Measurements from ENCODE around the gene BIK.
"Not testable (repeated sequence)": the region's sequence is repeated elsewhere in the genome, so short reads cannot be mapped to it uniquely, and the experiment has no call there.

Gene BIK

DNA sequence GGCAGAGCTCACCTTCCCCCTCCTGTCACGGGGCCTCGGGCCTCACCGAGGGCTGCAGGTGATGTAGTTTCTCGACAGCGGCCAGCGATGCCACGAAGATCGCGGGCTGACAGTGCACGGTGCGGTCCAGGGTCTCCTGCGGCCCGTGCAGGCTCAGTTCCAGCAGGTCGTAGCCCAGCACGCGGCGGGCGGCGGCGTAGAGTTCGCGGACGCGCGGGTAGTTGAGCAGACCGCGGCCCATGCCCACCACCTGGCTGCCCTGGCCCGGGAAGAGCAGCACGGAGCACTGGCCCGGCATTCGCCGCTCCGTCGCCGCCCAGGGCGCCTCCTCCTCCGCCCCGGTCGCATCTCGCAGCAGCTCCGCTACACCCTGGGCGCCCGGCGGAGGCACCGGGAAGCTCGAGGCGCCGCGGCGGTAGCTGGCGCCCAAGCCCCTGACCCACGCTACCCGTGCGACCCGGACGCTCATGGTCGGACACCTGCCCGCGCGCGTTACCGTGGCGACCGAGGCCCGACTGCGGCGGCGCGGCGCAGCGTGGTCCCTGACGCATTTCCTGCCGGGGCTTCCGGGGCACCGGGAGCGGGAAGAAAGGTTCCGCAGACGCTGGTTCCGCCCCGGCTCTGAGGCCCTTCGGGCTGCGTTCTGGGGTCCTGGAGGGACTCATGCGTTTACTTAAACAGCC is 32.5 kb downstream of the BIK start, which contains the start of gene MCAT:
MCAT (minus strand) TSS at position 519 of the 683 bp plus-strand sequence; CDS start at position 469, 50 bp downstream.
- peak; percentile 71 for DNase-seq

DNA sequence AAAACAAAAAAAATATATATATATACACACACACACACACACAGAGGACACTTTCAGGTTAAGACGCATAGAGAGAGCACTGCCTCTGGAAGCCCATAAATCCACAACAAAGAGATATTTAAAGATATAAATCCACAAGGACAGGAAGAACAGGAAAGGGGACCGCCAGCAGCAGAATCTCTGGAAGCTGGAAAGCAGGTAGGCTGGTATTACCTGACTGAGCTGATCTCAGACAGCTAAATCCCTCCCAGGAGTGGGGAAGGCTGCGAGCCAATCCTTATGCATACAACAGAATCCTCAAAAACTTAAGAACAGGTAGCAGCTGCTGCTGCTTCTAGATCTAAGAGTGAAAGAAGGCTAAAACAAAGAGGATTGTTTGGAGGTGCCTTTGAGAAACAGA is 34.4 kb downstream of the BIK start:
- no peak for DNase-seq

DNA sequence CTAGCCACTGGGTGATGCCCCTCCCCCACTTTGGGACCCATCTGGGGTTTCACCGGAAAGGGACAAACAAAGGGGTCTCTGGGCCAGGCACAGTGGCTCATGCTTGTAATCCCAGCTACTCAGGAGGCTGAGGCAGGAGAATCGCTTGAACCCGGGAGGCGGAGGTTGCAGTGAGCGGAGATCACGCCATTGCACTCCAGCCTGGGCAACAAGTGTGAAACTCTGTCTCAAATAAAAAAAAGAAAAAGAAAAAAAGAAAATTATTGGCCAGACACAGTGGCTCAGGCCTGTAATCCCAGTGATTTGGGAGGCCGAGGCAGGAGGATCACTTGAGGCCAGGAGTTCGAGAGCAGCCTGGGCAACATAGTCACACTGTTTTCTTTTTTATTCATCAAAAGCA is 34.8 kb downstream of the BIK start:
- not testable (repeated sequence) for DNase-seq

DNA sequence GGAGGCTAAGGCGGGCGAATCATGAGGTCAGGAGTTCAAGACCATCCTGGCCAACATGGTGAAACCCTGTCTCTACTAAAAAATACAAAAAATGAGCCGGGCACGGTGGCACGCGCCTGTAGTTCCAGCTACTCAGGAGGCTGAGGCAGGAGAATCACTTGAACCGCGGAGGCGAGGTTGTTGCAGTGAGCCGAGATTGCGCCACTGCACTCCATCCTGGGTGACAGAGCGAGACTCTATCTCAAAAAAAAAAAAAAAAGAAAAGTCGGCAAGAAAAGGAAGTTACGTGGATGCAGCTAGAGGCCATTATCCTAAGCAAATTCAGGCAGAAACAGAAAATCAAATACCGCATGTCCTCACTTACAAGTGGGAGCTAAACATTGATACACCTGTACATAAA is 35.8 kb downstream of the BIK start:
- DNase-seq, result not testable (repeated sequence)

DNA sequence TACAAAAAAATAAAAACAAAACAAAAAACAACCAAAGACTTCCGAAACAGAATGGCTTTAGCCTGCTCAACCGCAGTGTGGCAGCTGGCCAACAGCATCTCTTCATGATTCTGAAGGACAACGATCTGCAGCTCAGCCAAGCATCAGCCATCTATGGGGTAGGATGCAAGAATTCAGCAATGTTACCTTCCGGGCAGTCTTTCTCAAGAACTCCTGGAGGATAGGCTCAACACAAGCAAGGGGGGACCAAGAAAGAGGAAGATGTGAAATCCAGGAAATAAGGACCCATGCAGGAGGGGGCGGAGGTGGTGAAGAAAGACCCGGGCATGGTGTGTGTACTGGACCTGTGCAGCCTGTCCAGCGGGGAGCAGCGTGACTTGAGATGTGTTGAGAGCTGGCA is 37.3 kb downstream of the BIK start:
- DNase-seq, result no peak

DNA sequence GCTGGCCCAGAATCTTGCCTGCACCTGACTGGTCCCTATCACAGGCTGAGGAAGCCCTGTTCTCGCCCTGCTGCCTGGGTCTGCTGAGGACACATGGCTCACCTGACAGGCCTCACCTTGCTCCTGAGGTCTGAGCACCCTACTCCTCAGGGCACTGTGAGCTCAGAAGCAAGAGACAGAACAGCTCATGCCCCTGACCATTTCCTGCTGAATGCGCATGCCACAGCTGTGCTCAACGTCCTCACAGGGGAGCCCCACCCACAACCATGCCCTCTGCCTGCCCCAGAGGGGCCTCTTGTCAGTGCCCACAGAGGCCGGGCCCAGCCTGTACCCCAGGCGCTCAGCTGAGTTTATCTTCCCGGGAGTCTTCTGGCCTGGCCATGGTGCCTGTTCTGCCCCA is 38.0 kb downstream of the BIK start:
- DNase-seq, result no peak

DNA sequence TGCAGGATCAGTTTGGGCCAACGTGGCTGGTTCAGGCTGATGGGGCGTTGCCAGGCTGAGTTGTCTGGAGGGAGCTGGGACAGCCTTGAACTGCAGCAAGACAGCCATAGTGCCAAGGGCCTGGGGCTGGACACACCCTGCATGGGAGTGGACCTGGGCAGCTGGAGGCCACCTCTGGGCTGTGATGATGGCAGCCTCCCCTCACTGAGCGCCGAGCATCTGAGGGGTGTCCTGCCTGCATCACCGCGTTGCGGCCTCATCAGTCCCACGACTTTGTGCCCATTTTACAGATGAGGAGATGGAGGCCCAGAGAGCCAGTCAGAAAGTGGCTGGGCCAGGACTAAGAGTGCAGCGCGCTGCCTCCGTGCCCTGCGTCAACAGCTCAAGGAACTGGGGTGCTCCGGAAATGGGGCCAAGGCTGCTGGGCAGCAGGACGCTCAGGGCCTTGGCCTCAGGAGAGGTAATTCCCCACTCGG is 40.2 kb downstream of the BIK start:
- DNase-seq, result no peak

DNA sequence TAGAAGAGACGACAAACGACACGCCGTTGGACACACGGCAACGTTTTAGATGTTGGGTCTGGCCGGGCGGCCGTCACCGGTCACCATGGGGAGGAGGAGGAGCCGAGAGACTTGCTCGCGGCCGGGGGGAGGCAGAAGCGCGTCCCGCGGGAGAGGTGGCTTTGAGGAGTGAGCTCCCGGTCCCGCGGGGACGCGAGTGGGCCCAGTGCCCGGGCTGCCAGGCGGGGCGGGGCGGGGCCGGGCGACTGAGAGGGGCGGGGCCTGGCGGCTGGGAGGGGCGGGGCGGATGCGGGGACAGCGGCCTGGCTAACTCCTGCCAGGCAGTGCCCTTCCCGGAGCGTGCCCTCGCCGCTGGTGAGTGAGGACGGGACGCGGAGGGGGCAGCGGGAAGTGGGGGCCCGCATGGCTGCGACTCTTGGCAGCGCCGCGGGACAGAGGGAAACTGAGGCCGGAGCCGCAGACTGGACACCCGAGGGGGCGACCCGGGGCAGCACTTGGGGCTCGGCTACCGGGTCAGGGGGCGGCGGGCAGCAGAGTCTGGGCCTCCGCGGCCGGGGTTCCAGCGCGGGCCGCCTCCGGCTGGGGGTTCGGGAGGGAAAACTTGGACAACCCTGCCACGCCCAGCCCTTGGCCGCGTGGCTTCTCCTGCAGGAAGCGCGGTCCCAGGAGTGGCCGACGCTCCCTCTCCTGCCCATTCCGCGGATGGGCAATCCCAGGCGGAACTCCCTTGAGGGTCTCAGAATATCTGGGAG is 40.9 kb downstream of the BIK start, which contains the start of gene TSPO:
TSPO (plus strand) TSS at position 309 of the 752 bp plus-strand sequence. CDS start 7,680 bp downstream, outside the sequence.
- DNase-seq, result no peak

DNA sequence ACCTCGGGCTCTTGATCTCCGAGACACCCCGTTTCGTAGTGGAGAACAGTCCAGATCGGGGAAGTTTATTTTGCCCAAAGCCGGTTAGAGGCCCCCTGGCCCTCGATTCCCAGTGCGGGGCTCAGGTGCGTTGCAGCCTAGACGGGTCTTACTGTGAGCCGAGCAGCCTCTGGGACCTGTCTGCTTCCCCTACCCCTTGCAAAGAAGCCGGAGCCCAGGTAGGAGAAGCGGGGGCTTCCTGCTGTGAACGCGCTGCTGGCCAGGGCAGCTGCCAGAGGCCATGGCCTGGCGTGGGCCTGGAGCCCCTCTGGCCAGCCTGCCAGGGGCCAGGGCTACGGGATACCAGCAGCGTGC is 41.4 kb downstream of the BIK start:
- DNase-seq, result no peak

DNA sequence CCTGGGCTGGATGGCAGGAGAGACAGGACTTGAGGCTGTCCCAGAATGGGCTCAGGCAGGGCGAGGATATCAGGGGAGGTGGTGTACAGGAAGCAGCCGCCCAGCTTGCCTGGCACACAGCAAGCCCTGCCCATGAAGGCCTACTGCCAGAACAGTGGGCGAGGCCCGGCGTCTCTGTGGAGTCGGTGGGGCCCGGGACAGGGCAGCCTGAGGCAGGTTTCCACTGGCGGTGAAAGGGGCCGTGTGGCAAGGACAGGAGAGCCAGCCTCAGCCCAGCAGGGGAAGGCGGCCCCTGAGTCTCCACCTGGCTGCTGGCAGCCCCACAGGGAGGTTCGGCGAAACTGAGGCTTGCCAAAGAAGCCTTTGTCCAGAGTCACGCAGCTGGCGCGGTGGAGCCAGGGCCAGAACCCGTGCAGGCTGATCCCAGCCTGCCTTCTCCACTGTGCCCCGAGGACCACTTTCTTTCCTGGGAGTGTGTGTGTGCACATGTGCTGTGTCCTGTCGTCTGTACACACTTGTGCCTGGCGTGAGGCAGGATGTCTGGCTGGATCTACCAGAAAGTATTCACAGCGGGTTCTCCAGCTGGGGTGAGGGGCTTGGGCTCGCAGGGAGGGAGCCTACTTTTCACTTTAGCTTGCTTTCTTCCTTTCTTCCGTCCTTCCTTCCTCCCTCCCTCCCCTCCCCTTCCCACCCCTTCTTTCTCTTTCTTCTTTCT is 42.0 kb downstream of the BIK start:
- DNase-seq, result no peak

DNA sequence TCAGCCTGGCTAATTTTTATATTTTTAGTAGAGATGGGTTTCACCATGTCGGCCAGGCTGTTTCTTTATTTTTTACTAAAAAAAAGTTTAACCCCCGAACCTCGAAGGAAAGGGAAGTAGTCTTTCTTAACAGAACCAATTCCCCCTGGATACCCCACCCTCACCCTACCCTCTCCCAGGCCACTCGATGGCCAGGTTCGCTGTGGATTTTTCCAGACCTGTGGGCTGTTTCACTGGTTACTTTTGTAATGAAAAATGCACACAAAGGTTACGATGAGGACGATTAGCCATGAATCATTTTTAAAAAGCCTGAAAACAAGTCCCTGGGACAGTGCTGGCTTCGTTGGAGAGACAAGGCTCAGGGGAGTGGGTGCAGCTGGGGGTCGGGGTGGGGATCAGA is 43.3 kb downstream of the BIK start:
- no peak for DNase-seq

DNA sequence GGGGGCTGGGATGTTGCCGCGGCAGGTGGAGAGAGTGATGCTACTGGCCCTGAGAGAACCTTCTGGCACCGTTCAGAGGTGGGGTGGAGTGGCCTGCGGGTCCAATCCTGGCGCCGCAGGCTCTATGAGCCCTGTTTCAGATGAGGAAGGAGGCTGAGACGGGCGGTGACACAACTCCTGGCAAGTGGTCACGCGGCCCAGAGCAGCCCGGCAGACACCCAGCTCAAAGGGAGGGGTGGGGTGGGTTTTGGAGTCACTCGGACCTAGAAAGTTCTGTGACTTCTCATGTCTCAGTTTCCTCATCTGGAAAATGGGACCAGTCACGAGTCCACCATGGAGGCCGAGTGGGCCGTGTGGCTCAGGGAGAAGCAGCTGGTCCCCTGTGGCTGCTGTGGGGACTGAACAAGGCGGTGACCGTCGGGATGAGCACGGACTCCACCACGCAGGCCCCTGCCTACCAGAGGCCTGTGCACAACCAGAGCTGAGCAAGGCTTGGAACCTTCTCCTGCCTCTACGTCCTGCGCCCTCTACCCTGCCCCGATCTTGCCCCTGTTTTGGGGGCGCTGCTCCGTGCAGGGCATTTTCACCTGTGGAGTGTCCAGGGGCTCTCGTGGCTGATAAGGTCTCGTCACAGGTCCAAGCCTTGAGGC is 44.5 kb downstream of the BIK start:
- DNase-seq, result no peak

DNA sequence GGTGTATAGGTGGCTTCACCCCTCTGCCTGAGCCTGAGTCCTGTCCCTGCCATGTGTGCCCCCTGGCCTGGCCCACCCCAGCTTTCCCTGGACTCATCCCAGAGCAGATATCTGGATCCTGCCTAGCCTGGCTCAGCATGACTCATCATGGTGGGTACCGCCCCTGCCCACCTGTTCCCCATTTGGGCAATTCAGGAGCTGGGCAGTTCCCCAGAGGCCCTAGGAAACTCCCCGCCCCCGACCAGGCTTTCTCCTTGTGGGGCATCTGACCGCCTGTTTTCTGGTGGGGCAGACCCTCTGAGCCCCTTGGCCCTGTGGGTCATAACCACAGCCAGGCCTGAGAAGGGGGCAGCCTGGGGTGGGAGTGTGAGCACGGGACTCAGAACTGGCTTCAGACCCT is 45.2 kb downstream of the BIK start:
- DNase-seq, result no peak

DNA sequence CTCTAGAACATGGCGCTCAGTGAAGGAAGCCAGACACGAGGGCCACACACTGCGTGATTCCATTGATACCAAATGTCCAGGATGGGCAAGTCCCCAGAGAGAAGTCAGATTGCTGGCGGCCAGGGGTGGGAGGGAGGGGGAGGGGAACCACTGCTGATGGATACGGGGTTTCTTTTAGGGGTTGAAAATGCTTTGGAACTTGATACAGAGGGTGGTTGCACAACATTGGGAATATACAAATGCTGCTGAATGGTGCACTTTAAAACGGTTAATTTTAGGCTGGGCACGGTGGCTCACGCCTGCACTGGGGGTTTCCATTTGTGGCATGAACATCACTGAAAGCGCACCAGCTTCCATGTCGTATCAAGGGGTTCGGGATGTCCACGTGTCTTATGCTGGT is 45.9 kb downstream of the BIK start:
- no peak for DNase-seq

DNA sequence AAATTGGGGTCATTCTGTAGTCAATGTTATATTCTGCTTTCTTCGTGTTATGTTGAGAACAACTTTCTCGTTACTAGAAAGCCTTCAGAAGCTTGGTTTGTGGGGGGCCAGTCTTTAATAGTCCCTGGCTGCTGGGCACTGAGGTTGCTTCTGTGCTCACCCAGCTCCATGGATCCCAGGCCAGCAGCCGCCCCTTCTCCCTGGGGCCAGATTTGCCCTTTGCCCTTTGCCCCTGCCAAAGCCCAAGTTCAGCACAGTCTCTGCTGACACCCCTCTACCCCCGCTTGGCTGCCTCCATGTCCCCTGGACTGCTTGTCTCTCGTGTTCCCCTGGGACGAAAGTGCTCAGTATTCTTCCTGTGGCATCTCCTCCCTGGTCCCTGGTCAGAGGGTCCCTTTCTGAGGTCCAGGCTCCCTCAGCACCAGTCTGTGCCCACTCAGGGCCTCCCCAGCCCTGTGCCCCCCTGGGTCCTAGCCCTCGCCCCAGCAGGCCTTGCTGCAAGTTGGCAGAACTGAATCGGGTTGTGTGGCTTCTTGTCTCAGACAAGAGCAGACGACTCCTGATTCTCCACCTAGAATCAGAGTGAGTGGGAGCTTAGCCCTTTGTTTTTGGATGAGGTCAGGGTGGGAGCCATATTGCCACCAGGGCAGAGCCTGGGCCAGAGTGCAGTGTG is 47.5 kb downstream of the BIK start:
- DNase-seq, result no peak

DNA sequence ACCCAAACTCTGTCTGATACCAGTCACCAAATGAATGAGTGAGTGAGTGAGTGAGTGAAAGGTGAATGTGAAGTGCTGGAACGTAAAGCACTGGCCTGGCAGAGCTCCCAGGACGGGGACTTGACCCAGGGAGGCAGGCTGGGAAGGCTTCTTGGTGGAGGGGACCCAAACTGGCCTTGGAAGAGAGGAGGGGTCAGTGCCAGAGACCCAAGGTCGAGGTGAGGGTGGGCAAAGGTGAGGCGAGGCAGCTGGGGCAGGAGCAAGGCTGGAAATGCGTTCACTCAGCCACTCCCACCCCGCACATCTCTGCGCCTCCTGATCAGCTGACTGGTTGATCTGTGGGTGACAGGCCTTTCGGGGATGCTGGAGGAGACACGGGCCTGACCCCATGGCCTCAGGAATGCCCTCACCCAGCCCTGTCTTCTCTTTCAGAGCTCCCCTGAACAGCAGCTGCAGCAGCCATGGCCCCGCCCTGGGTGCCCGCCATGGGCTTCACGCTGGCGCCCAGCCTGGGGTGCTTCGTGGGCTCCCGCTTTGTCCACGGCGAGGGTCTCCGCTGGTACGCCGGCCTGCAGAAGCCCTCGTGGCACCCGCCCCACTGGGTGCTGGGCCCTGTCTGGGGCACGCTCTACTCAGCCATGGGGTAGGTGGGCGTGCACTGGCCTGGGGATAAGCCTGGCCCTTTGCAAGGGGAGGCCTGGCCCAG is 48.4 kb downstream of the BIK start:
- DNase-seq, result no peak

DNA sequence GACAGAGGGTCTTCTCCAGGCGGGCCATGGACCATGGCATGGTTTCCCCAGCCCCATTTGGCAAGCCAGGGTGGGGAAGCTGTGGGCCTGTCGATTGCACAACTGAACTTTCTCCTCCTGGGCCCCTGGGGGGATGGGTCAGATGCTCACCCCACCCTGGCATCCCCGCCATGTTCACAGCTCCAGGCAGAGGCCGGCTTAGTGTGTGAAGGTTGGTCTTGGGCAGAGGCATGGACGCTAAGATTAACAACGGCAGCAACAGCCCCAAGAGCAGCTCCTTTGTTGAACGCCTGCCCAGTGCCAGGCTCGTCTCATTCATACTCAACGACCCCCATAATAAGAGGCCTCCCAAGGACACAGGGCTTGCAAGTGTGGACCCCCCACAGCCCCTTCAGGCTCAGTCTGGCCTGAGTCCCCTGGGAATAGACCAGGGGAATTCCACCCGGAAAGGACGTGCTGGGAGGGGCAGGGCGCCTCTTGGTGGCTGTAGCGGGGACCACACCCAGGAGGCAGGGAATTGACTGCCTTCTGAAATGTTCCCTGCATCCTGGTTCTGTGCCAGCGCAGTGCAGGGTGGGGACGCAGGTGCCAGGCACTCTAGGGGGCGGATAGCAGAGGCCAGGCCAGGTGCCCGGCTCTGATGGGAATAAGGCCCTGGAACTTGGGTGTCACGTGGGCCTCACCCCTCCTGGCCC is 49.1 kb downstream of the BIK start:
- no peak for DNase-seq

DNA sequence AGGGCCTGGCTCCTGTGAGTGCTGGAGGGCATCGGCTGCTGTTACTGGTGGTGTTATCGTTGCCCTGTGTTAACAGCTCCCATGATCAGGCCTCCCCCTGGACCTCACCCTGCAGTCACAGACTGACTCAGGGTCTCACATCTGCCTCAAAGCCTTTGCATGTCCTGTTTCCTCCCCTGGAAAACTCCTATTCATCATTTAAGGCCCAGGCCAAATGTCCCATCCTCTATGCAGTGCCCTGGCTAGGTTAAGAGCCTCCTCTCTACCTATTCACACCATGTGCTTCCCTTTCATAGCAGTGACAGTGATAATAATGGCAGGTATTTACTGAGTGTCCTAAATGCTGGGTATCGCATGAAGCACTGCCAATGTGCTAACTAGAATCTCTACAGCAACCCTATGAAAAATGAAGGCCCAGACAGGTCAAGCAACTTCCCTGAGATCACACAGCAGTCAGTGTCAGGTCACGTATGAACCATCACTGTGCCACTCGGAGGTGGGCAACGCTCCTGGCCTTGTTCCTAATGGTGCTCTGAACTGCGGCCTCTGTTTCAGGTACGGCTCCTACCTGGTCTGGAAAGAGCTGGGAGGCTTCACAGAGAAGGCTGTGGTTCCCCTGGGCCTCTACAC is 50.1 kb downstream of the BIK start:
- no peak for DNase-seq

DNA sequence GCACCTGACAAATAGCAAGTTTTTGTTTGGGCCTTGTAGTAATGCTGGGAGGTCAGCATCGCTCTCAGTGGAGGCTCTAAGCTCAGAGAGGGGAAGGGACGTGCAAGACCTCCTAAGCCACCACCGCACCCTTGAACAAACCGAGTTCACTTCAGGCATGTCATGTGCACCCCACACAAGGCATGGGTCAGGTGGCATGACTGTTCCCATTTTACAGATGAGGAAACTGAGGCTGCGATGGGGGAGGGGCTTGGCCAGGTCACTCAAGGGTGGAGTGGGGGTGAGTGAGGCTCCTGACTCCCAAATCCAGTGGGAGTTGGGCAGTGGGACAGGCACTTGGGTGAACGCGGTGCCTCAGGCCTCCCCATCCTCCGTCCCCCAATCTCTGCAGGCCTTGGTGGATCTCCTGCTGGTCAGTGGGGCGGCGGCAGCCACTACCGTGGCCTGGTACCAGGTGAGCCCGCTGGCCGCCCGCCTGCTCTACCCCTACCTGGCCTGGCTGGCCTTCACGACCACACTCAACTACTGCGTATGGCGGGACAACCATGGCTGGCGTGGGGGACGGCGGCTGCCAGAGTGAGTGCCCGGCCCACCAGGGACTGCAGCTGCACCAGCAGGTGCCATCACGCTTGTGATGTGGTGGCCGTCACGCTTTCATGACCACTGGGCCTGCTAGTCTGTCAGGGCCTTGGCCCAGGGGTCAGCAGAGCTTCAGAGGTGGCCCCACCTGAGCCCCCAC is 52.0 kb downstream of the BIK start:
- DNase-seq, result no peak

DNA sequence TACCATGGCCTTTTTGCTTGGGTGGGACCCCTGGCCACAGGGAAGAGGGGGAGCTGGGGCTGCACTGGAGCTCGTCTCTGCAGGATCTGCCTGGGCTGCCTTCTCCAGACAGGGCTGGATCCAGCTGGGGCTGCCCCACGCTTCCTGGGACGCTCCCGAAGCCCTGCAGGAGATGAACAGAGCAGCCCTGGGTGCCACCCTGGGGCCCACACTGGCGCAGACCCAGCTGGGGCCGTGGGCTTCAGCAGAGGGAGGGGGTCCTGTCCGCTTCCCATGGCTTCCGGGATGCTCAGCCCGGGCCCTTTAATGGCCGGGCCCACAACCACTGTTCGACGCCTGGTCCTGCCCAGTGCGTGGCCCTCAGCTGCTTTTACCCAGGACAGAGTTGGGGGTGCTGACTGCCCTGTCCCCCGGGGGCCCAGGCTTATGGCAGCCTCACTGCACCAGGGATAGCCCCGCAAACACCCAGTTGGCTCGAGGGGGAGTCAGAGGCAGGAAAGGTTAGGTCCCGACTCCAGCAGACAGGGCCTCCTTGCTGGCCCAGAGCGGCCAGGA is 52.8 kb downstream of the BIK start:
- DNase-seq, result no peak
